HL-60/S4 treated with phorbol 12-myristate 13-acetate at 8.2 ng/mL for 4 days and 3 days (cell line): ENCODE data around the gene ACSS3.
"Not testable (repeated sequence)": the region's sequence is repeated elsewhere in the genome, so short reads cannot be mapped to it uniquely, and the experiment has no call there.

Source experiments
- in situ Hi-C: fragments of 300-500 bp; cut with MboI; formaldehyde crosslinking; loops from 2 replicates; pipeline ENCODE4 v1.15.0; 2022; ENCODE audit warnings: low sequenced_read_pairs

The ACSS3 gene

GRCh38 chr12:81077686-81078441 is at the start of gene ACSS3:
Gene ACSS3 (plus strand): TSS chr12:81078079. CDS start chr12:81078121, 42 bp downstream.
- in situ Hi-C loops = no loop called here

GRCh38 chr12:81034926-81035325 is 43.0 kb upstream of the ACSS3 start:
- in situ Hi-C loops = no loop called here

- in situ Hi-C loops = no loop called here
Observed at GRCh38 chr12:81039231-81039630, 38.6 kb upstream of the ACSS3 start.

- in situ Hi-C loops = no loop called here
Observed at GRCh38 chr12:81043979-81044740, 33.7 kb upstream of the ACSS3 start.

GRCh38 chr12:81064971-81065370 is 12.9 kb upstream of the ACSS3 start:
- in situ Hi-C loops = not testable (repeated sequence)

GRCh38 chr12:81070846-81071245 is 7.0 kb upstream of the ACSS3 start:
- in situ Hi-C loops = no loop called here

GRCh38 chr12:81075539-81075938 is 2.3 kb upstream of the ACSS3 start:
- in situ Hi-C loops = no loop called here

GRCh38 chr12:81077329-81077685 is 572 bp upstream of the ACSS3 start:
- in situ Hi-C loops = no loop called here

GRCh38 chr12:81078469-81079196 is 754 bp downstream of the ACSS3 start:
- in situ Hi-C loops = no loop called here

- in situ Hi-C loops = no loop called here
Observed at GRCh38 chr12:81079280-81080076, 1.6 kb downstream of the ACSS3 start.

- in situ Hi-C loops = no loop called here
Observed at GRCh38 chr12:81080431-81080983, 2.6 kb downstream of the ACSS3 start.

GRCh38 chr12:81081726-81082125 is 3.8 kb downstream of the ACSS3 start:
- in situ Hi-C loops = no loop called here

GRCh38 chr12:81083018-81083417 is 5.1 kb downstream of the ACSS3 start:
- in situ Hi-C loops = no loop called here

GRCh38 chr12:81083906-81084513 is 6.1 kb downstream of the ACSS3 start:
- in situ Hi-C loops = no loop called here

GRCh38 chr12:81084811-81085350 is 7.0 kb downstream of the ACSS3 start:
- in situ Hi-C loops = no loop called here

- in situ Hi-C loops = no loop called here
Observed at GRCh38 chr12:81085832-81086231, 8.0 kb downstream of the ACSS3 start.

- in situ Hi-C loops = no loop called here
Observed at GRCh38 chr12:81086342-81086741, 8.5 kb downstream of the ACSS3 start.

GRCh38 chr12:81088221-81088620 is 10.3 kb downstream of the ACSS3 start:
- in situ Hi-C loops = no loop called here

- in situ Hi-C loops = no loop called here
Observed at GRCh38 chr12:81089412-81089811, 11.5 kb downstream of the ACSS3 start.

GRCh38 chr12:81092053-81092452 is 14.2 kb downstream of the ACSS3 start:
- in situ Hi-C loops = no loop called here
